GM18502 (cell line): Measurements from ENCODE around the gene ASMTL.

ENCODE experiments used
- ATAC-seq: cut with Tn5 transposase; IDR thresholded peaks from one replicate; pipeline ENCODE4 v1.9.1; 2021; ENCODE audit warnings: mild to moderate bottlenecking; ENCODE audit not compliant: unreplicated experiment, poor library complexity

Gene ASMTL

DNA sequence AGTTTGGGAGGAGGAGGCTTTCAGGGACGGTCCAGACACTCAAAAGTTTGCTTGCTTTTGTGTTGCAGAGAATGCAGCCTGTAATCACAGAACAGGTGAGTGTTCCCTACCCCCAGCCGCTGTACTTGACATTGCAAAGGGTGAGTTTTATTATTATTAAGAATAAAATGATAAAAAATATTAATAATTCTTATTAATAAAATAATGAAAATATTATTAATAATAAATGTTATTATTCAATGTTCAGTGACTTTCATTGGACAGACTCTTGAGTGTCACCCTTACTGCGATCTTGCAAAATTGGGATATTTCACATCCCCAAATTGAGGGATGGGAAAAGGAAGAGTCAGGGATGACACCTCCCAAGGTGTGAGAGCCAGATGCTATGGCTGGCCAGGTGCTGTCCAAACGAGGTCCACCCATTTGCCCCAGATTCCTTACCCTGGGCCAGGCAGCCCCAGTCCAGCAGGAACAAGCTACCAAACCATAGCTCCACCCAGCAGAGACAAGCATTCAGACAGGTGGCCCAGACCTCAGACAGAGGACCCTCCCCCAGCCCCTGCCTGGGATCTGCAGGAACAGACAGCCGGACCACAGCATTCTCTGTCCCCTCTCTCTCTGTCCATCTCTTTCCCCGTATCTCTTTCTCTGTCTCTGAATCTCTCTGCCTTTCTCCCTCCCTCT is 93.8 kb downstream of the ASMTL start:
- ATAC-seq, result no peak

- ATAC-seq, result no peak
These were observed 94.7 kb downstream of the ASMTL start for GRCh38 chrX:1357993-1358392.

- ATAC-seq, result no peak
These were observed 97.3 kb downstream of the ASMTL start for GRCh38 chrX:1355131-1356046.

DNA sequence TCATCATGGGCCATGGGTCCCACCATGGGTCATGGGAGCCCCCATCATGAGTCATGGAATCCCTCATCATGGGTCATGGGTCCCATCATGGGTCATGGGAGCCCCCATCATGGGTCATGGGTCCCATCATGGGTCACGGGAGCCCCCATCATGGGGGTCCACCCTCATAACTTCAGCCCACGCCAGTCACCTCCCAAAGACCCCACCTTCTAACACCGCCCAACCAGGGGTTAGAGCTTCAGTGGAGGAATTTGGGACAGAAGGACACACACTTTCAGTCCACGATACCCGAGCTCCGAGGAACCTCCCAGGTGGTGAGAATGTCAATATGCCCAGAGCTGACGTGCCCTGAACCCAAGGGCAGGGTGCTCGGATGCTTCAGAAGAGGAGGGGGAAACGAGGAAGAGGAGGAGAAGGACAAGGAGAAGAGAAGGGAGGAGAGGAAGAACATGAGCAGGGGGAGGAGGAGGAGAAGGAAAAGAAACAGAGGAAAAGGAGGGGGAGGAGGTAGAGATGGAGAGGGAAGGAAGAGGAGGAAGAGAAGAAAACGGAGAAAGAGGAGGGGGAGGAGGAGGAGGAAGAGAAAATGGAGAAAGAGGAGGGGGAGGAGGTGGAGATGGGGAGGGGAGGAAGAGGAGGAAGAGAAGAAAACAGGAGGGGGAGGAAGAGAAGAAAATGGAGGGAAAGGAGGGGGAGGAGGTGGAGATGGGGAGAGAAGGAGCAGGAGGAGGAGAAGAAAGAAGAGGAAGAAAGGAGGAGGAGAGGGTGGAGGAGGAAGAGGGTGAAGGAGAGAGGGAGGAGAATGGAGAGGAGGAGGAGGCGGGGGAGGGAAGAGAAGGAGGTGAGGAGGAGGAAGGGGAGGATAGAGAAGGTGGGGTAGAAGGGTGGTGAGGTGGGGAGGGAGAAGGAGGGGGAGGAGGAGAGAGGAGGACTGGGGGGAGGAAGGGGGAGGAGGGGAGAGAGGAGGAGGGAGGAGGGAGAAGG is 98.4 kb downstream of the ASMTL start:
- ATAC-seq, result no peak
